Medulla oblongata (tissue), 1 donor: Measurements from ENCODE around the gene KRT6C.
"Not testable (repeated sequence)": the region's sequence is repeated elsewhere in the genome, so short reads cannot be mapped to it uniquely, and the experiment has no call there.

Experiments
- DNase-seq: peaks from one replicate; pipeline ENCODE4 v3.0.0-alpha.2; 2015; ENCODE audit errors: extremely low spot score

KRT6C gene

DNA sequence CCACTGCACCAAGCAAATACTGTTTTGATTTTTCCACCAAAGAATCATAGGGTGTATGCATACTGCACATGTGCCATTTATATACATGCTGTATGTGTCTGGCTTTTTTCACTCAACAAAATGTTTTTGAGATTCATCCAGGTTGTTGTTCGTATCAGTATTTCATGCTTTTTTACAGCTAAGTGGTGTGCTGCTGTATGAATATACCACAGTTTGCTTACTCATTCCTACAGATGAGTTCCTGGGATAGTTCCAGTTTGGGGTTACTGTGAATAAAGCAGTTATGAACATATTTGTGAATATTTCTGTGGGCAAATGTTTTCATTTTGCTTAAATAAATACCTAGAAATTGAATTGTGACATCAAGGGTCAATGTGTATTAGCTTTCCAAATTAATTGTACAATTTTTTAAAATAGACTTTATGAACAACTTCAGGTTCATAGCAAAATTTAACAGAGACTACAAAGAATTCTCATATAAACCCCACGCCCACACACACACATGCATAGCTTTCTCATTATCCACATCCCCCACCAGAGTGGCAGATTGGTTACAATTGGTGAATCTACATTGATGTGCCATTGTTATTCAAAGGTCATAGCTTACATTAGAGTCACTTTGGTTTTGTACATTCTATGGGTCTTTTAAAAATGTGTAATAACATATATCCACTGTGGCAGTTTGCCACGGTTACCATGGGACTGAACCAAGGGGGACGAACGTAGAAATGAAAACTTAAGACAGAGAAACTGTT is 26.4 kb upstream of the KRT6C start:
- no peak for DNase-seq

DNA sequence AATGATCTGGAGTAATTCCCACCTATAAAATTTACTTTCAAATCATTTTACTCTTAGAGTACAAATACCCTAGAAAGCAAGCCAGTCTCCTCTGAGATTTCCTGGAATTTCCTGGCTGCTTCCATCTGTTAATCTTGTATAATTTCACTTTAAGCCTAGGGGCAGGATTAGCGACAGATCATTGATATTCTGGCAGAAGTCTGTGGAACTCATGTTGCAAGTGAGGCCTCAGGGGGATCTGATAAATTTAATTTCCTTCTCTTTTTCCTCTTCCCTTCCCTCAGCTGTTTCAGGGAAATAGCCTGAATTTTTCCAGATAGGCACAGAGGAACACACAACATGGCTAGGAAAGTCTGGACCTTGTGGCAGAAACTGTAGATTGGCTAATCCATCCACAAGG is 25.3 kb upstream of the KRT6C start:
- DNase-seq, result no peak

DNA sequence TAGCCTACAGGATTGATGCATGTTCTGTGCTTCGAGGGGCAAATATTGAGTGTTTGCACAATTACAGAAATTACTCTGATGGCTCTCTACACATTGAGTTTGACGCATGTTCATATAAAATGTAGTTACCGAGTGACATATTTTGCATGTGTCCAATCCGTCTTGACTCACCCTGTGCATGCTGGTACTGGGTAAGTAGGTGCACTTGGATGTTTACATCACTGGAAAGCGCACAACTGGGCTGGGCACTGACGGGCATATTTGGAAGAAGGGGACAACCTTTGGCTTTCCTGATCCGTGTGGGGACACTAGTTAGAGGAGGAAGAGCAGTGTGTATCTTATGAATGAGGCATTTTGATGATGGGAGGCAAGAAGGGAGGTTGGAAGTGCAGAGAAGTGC is 24.4 kb upstream of the KRT6C start:
- DNase-seq, result no peak

DNA sequence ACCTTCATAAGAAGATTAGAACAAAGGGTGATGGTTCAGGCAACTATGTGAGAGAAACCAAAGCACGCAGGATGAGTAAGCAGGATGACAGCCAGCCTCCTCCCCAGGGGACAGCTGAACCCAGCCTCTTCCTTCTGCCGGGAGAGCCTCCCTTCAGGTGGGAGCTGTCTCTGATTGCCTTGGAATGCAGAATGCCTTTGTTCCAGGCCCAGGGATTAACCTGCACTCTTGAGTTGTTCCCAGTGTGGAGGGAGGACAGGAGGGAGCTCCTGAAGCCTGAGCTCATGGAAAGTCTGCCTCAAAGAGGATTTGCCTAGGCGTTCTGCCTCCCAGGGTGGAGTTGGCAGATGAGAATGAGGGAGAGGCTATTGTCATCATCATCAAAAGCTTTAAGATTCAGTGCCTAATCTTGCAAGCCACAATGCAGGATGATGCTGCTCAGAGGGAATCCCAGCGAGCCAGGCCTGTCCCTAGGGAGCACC is 23.0 kb upstream of the KRT6C start:
- DNase-seq, result no peak

DNA sequence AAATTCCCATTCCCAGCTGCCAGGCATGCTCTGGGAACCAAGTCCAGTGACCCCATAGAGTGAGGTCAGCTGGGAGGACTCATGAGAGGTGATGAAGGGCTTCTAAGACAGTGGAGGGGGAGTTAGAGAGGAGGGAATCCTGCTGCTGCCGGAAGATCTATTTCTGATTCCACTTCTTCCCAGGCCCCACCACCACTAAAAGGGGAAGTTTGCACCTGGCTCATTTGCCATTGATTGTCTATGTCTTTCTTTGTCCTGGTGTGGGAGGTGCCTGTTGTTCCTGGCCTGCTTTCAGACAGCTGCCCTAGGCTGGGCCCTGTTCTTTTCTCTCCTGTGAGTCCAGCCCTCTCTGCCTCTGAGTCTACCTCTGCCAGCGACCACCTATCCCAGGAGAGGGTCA is 22.4 kb upstream of the KRT6C start:
- DNase-seq, result no peak

DNA sequence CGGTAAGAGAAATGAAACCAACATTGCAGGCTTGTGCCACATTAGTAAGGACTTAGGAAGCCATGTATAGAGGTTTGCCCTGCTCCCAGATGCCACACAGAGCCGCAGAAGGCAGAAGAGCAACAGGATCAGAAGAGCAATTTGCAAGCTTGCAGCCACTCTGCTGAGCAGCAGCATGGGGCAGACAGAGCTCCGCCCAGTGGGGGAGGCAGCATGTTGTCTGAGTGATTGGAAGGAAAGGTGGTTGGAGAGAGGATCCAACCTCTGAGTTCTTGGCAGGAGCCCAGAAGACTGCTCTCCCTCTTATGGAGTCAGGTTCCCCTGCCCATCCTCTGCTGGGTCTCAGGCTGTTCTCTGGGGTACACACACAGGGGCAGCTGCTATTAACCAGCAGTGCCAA is 21.8 kb upstream of the KRT6C start:
- no peak for DNase-seq

DNA sequence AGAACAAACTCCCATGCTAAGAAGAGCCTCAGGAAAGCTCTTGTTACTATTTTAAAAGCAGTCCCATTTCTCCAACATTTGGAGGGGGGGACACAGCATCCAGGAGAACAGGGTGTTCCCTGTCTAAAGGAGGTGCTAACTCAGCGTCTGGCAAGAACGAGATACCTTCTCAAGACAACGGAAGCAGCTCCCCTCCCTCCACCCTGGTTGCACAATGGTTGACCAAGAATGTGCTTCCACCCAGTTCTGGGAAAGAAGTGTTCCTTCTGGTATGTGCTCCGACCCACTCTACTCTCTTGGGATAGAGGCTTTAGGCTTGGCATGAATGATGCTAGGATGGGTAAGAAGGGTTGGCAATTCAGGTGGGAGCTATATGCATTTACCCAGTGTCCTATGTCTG is 20.9 kb upstream of the KRT6C start:
- no peak for DNase-seq

DNA sequence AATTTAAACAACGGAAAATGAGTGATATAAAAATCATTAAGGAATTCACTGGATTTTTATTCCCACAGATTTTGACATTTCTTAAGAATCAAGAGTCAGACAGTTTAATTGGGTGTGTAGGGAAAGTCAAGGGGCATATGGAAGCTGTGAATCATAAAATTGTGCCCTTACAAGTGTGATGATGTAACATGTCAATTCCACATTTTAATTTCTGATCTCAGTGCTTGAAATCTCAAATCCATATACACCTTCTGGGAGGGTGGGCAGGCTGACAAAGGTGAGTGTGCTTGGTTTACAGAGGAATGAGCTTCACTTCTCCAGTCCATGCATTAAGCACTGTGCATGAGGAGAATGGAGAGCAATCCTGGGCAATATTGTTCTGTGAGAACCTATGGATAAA is 20.5 kb upstream of the KRT6C start:
- no peak for DNase-seq

DNA sequence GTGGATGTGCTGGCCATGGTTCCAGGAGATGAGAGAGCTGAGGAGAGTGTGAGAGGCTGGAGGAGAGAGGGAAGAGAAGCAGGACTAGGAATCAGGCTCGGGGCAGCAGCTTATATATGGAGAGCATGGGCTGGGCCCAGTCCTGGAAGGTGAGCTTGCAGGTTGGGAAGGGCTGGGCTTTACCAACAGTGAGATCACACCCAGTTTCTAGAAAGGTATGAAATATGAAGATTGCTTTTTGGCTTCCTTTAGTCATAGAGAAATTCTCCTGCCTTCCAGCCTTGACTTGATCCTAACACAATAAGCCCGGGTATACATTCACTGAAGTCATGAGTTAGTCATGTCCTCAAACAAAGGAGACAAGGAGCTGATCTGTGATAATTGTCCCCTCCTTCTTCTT is 19.6 kb upstream of the KRT6C start, which contains the start of gene KRT6A:
KRT6A (minus strand) TSS at position 86 of the 400 bp plus-strand sequence; CDS start at position 17, 69 bp downstream.
- no peak for DNase-seq

DNA sequence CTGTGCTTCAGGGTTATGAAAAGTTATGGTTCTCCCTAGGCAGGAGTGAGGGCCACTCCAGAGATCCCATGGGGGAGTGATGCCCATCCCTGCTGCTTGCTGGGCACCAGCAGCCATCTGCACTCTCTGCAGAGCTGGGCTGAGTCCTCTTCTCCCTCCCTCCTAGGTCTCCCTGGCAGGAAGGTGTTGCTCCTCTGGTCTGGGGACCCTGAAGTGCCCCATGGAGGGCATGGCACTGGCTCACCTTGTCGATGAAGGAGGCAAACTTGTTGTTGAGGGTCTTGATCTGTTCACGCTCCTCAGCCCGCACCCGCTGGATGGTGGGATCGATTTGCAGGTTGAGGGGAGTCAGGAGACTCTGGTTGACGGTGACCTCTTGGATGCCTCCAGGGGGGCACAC is 18.8 kb upstream of the KRT6C start:
- DNase-seq, result not testable (repeated sequence)

DNA sequence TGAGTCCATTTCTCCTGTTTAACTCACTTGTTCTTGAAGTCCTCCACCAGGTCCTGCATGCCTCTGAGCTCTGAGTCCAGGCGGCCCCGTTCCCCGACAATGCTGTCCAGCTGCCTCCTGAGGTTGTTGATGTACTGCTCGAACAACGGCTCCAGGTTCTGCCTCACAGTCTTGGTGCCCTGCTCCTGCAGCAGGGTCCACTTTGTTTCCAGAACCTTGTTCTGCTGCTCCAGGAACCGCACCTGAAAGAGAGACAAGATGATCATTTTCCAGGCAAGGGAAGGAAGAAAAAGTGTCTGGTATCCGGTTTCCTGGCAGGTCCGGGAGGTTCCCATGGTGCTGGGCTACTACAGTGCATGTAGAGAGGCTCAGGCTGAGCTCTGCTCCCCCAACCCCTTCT is 17.9 kb upstream of the KRT6C start:
- not testable (repeated sequence) for DNase-seq

DNA sequence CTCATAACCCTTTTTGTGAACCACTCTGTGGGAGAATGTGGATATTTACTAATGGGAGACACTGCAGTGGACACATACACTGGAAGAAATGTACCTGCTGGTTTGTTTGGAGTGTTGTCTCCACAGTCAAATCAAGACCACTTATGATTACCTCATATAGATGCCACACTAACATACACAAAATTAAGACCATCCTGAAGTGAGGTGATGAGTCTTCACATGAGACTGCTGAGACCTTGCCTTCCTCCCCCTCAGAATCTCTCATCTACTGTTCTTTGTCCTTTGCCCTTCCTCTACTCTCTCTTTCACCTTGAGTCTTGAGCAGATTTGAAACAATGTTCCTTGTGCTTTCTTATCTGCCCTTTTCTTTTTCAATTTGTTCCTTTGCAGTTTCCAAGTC is 15.1 kb upstream of the KRT6C start:
- no peak for DNase-seq

DNA sequence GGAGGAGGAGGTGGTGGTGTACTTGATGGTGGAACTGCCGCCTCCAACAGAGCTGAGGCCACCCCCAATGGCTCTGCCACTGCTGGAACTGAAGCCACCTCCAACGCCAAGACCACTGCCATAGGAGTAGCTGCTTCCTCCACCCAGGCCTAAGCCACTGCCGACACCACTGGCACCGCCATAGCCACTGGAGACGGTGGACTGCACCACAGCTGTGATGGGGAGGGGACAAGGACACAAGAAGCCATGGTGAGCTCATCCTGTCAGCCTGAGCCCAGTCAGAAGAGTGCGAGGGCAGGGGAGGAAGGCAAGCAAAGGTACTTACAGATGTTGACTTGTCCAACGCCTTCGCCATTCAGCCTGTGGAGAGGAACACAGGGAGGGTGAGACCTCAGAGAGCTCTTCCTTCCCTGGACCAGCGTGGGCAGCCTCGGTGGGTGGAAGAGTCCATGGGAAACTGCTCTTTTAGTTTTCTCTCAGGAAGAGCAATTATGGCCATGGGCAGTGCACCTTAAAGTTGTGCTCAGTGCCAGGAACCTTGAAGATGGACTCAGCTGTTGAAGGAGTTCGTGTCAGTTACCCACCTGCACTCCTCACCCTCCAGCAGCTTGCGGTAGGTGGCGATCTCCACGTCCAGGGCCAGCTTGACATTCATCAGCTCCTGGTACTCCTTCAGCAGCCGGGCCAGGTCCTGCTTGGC is 14.3 kb upstream of the KRT6C start:
- not testable (repeated sequence) for DNase-seq

DNA sequence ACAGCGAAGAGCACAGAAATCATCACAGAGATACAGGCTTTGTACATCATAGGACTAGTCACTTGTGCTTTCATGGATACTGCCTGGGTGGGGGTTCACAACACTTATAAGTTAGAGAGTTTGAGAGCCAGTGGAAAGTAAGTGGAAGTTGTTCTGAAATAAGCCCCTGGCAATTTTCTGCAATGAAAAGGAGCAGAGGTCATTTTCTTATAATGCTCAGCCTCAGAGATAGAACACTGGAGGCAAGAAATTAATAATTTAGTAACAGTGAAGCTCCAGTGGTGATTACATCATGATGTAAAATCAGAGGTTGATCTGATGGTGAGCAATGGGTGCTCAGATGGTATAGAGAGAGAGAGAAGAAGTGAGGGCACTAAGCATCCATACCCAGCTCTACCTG is 13.6 kb upstream of the KRT6C start:
- DNase-seq, result no peak

DNA sequence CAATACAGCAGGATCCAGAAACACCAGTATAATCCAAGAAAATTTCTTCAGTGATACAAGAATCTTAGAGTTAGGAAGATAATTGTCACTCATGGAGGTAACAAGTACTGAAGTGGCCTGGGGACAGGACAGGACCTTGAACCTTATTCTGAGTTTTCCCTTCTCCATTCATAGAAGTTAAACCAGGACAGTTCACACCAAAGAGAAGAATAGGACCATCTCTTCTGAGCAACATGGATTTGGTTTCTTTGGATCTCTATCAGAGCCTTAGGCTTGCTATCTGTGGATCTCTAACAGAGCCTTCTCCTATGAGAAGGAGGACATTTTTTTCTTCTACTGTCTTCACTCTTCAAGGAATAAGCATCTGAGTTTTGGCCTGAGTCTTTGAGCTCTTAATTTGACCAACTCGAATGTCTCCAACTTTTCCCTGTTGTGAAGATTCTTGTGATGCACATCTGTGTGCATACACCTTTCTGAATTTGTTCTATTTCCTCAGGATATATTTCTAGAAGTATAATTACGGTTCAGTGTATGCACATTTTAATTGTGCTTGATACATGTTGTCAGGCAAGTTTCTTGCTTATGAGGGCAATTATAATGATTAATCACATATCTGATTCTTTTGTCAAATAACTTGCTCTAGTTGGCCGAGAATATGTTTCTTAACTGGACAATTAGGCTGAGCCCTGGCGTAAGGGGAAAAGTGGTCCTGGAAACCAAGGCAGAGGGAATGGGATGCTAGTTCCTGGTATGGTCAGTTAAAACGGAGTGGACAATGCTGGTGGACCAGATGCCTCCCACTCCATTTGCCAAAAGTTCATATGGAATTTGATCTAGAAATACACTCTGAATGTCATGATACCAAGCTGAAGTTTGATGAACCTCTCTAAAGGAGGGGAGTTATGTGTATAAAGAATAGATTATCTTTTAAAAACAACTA is 12.8 kb upstream of the KRT6C start:
- no peak for DNase-seq

DNA sequence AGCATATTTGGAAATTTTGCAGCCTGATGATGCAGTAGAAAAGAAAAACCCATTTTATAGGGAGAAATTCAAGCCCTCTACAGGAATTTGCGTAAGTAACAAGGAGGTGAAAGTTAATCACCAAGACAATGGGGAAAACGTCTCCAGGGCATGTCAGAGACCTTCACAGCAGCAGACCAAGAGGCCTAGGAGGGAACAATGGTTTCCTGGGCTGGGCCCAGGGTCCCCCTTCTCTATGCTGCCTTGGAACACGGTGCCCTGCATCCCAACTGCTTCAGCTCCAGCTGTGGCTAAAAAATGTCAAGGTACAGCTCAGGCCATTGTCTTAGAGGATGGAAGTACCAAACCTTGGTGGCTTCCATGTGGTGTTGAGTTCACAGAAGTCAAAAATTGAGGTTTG is 6.5 kb upstream of the KRT6C start:
- DNase-seq, result no peak

DNA sequence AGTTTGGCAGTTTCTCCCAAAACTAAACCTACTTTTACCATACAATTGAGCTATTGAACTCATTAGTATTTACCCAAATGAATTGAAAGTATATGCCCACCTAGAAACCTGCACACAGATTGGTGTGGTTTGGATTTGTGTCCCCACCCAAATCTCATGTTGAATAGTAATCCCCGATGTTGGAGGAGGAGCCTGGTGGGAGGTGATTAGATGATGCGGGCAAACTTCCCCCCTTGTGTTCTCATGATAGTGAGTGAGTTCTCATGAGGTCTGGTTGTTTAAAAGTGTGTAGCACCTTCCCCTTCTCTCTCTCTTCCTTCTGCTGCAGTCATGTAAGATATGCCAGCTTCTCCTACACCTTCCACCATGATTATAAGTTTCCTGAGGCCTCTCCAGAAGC is 4.0 kb upstream of the KRT6C start:
- no peak for DNase-seq

DNA sequence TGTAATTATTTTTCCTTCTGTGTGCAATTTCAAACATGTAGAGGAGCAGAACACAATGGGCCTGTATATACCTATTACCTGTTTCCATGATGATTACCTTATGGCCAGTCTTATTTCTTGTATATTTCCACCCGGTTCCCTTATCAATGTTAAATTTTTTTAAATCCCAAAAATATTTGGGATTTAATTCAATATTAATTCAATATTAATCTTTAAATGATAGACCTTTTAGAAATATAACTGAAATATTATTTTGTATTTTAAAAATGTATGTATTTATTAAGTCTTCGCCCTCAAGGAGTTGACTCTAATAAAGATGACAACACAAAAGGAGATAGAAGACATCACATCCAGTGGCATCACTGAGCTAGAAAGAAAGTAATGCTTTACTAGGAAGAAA is 607 bp upstream of the KRT6C start:
- DNase-seq, result no peak

DNA sequence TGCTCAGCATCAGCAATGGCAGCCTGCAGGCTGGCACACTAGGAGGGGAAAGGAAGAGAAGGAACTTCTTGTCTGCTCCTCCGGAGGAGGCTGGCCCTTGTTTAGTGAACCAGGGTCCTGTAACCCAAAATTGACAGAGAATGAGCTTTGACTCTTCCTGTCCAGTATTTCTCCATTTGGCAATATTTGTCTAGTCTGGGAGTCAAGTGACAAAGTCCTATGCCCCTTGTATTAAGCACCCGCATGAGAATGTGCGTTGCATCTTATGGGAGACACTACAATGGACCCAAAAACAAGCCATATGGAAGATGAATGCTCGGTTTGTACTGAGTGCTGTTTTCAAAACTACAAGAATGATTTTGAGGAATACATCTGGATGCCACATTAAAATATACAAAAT is 3.8 kb downstream of the KRT6C start:
- no peak for DNase-seq

DNA sequence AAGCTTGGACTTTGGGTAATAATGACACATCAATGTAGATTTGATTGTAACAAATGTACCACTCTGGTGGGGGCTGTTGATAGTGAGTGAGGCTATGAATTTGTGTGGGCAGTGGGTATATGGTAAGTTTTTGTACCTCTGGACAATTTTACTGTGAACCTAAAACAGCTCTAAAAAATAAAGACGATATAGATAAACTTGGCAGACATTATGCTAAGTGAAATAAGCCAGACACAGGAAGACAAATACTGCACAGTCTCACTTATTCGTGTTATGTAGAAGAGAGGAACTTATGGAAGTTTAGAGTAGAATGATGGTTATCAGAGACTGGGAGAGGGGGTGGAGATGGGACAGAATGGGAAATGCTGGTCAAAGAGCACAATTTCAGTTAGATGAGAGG is 8.7 kb downstream of the KRT6C start:
- DNase-seq, result no peak

DNA sequence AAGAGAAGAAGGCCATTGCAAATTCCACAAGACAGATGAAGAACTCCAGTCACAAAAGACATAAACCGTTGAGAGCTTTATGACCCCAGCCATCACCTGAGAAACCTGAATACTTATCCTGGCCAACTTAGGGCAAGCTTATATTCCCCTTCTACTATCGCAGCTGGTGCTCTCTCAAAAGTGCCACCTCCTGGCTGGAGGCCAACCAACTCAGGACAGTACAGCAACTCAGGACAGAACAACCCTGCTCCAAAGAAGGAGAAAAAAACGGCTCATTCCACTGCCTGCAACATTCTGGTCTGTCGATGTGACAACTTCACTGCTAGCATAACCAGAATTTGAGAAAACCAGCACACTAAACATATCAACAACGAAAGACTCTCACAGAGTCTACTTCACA is 11.9 kb downstream of the KRT6C start:
- no peak for DNase-seq

DNA sequence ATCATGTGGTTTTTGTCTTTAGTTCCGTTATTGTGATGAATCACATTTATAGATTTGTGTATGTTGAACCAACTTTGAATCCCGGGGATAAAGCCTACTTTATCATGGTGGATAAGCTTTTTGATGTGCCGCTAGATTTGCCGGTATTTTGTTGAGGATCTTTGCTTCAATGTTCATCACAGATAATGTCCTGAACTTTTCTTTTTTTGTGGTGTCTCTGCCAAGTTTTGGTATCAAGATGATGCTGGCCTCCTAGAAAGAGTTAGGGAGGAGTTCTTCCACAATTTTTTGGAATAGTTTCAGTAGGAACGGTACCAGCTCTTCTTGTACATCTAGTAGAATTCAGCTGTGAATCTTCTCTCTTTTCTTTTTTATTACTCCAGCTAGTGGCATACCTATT is 14.7 kb downstream of the KRT6C start:
- DNase-seq, result no peak
